ENCODE results near the gene RNF224. TPM values are rescaled to one million over a fixed set of nuclear protein-coding genes. Genes with fewer than 3 reads are reported as not detected.

The RNF224 gene
- total and polyA plus RNA-seq, 2 of the 13 experiments (the other 11 are each of a cell fraction or from before 2014, with no cell fraction given): 0.09 TPM; not detected in 1

DNA sequence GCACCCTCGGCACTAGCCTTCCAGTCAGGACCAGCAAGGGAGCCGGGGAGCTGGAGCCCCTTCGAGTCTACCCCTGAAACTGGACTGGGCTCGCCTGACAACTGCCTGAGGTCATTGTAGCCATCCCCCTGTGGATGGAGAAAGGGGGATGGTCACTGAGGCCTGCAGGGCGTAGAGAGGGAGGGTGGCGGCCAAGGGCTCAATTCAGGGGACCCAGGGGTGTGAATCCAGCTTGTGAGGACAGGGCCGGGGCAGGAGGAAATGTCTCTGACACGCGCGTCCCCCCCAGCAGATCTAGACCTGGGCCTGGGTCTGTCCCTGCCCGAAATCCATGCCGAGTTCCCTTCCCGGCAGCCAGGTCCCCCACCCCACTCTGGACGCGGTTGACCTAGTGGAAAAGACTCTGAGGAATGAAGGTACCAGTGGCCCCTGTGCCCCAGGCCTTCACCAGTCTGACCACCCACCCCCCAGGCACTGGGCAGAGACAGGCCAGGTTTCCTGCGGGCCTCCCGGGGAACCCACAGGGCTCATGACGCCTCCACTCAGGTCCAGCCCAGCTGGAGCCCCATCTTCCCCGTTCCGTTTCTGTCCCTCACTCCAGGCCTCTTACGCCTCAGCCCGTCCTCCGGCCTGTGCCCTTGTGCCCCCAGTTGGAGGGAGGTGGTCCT lies 4.2 kb downstream of the RNF224 start:
- WGBS (ENCODE audit: low lambda C conversion rate): 95% methylated on average over 12 of the region's 23 CpGs
- in situ Hi-C loops (cut with HindIII; ENCODE audit: extremely low pct_ligation_motif_present, low pct_unique_long_range_greater_than_20kb): no loop called here
- 0 out of 2 replicates have a peak, but pooled peaks have one; percentile 25 for TF ChIP-seq ZNF672 (CRISPR knock-in tag; IDR thresholded peaks at IDR 0.05)
- no peak for TF ChIP-seq FOSL1 (CRISPR knock-in tag; IDR thresholded peaks at IDR 0.05; ENCODE audit: borderline replicate concordance)
- TF ChIP-seq HNRNPL (IDR thresholded peaks at IDR 0.05; ENCODE audit: low read depth, low read length): 0 out of 2 replicates have a peak, but pooled peaks have one; percentile 53
- no peak for TF ChIP-seq RNF2 (conservative IDR thresholded peaks at IDR 0.05; ENCODE audit: low read depth)
- TF ChIP-seq, protein P1, sequence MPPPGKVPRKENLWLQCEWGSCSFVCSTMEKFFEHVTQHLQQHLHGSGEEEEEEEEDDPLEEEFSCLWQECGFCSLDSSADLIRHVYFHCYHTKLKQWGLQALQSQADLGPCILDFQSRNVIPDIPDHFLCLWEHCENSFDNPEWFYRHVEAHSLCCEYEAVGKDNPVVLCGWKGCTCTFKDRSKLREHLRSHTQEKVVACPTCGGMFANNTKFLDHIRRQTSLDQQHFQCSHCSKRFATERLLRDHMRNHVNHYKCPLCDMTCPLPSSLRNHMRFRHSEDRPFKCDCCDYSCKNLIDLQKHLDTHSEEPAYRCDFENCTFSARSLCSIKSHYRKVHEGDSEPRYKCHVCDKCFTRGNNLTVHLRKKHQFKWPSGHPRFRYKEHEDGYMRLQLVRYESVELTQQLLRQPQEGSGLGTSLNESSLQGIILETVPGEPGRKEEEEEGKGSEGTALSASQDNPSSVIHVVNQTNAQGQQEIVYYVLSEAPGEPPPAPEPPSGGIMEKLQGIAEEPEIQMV (CRISPR knock-in tag; IDR thresholded peaks at IDR 0.05; ENCODE audit: low read depth): no peak
- TF ChIP-seq ZNF333 (CRISPR knock-in tag; IDR thresholded peaks at IDR 0.05; ENCODE audit: borderline replicate concordance): 0 out of 2 replicates have a peak, but pooled peaks have one; percentile 32
- no peak for TF ChIP-seq SRSF9 (IDR thresholded peaks at IDR 0.05; ENCODE audit: borderline replicate concordance, insufficient read depth, low read depth, low read length, poor library complexity, severe bottlenecking)
- no peak for ATAC-seq
- ChIA-PET POLR2A (interaction anchor here (2.3 to 2.7 kb wide), 2 partner anchors 9 to 31 kb away, joined by 12 to 16 read pairs; partner anchors contain the start of genes TPRN and TUBB4B), CTCF (ENCODE audit: low intra/inter-chr PET ratio, low total read pairs) (no interaction called here)
- H3K4me3 ChIP-seq (replicated peaks in 1 of 3; ENCODE audit: insufficient read depth in 1 of 3, low read depth in 2 of 3, low read length in 3 of 3): no peak overlapping the region
- H3K27ac ChIP-seq (ENCODE audit: extremely low read length, insufficient read depth, low read length): peak overlapping the region; percentile 75
- H3K4me1 ChIP-seq (ENCODE audit: insufficient read depth, low read length): peaks cover 65% of the 10 kb centered on the region
- H2AFZ ChIP-seq (ENCODE audit: low read length): no peak overlapping the region
- intact Hi-C loops (cut with micrococcal nuclease; ENCODE audit: unreplicated experiment): no loop called here
- H4K20me1 ChIP-seq (ENCODE audit: insufficient read depth, low read length): no peaks in the 10 kb centered on the region
- no peaks in the 10 kb centered on the region for H3K36me3 ChIP-seq (replicated peaks in 1 of 2; ENCODE audit: control insufficient read depth in 1 of 2, insufficient read depth in 2 of 2, low read length in 2 of 2)
- H3K9ac ChIP-seq (ENCODE audit: insufficient read depth, low read depth, low read length): no peak overlapping the region
- H3K4me2 ChIP-seq (ENCODE audit: low read depth, low read length): no peak overlapping the region
- no peaks in the 10 kb centered on the region for H3K27me3 ChIP-seq (ENCODE audit: control insufficient read depth in 1 of 2, insufficient read depth in 2 of 2, low read length in 2 of 2)
- peaks cover 4% of the 10 kb centered on the region for H3K79me2 ChIP-seq (ENCODE audit: insufficient read depth, low read length)
- no peaks in the 10 kb centered on the region for H3K9me3 ChIP-seq (ENCODE audit: low read length)
- BruUV-seq (replicated peaks): no TSS peak
- DNase-seq (ENCODE audit: low spot score): no peak
- FAIRE-seq: no peak
